Stimulated activated CD8-positive, alpha-beta memory T cell treated with anti-CD3 and anti-CD28 coated beads, Interleukin-12 subunit alpha, Interleukin-12 subunit beta, amount 100 ng/mL, for 1 hour (primary cell): ENCODE data around the gene KLF11.
"Not testable (repeated sequence)": the region's sequence is repeated elsewhere in the genome, so short reads cannot be mapped to it uniquely, and the experiment has no call there.

Source experiments
- DNase-seq: peaks from one replicate; pipeline ENCODE4 v3.0.0-alpha.2; 2020; ENCODE audit warnings: low read depth

The KLF11 gene

GRCh38 chr2:10085043-10085667 is 41.8 kb downstream of the KLF11 start:
- no peak for DNase-seq

GRCh38 chr2:10085668-10086059 is 42.3 kb downstream of the KLF11 start:
- DNase-seq = no peak

DNA sequence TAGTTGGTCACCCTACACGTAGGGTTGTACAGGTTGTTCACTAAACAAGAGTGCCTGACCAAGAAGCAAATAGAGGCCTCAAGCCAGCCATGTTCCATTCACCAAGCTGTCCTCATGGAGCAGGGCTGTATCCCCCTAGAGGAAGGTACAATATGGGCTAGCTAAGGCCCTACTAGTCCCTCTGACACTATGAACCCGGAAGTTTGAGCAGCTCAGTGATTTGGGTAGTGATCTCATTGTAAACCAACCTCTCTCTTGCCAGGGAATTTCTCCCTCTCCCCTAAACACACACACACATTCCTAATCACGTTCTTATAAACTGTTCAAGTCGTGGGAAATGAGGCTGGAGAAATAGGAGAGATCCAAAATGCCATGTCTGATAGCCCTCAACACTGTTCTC is 43.6 kb downstream of the KLF11 start:
- DNase-seq = no peak

GRCh38 chr2:10087360-10087759 is 44.0 kb downstream of the KLF11 start:
- DNase-seq = no peak

DNA sequence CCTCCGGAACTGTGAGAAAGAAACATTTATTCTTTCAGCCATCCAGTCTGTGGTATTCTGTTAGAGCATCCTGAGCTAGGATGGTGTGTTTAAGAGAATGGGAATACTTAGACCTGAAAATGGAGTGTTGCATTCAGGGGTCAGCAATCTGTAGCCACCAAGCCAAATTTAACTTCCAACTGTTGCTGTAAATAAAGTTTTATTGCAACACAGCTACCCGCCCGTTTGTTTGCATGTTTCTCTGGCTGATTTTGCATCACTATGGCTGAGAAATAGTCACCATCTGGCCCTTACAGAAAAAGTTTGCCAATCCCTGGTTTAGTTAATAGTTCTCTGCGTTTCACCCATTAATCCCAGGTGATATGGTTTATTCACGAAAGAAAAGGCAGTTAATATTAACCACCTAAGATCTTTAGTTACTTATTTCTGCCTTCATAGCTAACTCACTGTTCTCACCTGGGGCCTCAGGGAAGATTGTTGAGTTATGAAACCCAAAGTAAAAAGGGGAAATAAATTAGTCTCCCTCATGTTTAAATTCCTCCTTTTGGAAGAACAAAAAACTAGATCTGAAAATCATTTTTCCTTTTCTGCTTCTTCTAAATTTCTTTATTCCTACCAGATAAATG is 46.3 kb downstream of the KLF11 start:
- no peak for DNase-seq

DNA sequence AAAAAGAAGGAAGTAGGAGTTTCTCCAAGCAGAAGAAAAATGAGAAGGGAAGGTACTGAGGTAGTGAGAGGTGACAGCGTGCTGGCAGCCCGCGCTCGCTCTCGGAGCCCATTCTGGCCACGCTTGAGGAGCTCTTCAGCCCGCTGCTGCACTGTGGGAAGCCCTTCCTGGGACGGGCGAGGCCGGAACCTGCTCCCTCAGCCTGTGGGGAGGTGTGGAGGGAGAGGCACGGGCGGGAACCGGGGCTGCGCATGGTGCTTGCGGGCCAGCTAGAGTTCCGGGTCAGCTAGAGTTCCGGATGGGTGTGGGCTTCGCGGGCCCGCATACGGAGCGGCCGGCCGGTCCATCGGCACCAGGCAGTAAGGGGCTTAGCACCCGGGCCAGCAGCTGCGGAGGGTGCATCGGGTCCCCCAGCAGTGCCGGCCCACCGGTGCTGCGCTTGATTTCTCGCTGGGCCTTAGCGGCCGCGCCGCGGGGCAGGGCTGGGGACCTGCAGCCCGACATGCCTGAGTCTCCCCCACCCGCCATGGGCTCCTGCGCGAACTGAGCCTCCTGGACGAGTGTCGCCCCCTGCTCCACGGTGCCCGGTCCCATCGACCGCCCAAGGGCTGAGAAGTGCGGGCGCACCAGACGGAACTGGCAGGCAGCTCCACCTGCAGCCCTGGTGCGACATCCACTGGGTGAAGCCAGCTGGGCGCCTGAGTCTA is 48.0 kb downstream of the KLF11 start:
- DNase-seq = no peak

DNA sequence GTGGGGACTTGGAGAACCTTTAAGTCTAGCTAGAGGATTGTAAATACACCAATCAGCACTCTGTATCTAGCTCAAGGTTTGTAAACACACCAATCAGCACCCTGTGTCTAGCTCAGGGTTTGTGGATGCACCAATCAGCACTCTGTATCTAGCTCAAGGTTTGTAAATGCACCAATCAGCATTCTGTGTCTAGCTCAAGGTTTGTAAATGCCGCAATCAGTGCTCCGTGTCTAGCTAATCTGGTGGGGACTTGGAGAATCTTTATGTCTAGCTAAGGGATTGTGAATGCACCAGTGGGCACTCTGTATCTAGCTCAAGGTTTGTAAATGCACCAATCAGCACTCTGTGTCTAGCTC is 48.5 kb downstream of the KLF11 start:
- DNase-seq = not testable (repeated sequence)

GRCh38 chr2:10094271-10094814 is 51.0 kb downstream of the KLF11 start:
- no peak for DNase-seq

- DNase-seq = no peak
Measured at GRCh38 chr2:10095175-10095574, 51.8 kb downstream of the KLF11 start.

GRCh38 chr2:10096641-10097040 is 53.3 kb downstream of the KLF11 start:
- DNase-seq = no peak

DNA sequence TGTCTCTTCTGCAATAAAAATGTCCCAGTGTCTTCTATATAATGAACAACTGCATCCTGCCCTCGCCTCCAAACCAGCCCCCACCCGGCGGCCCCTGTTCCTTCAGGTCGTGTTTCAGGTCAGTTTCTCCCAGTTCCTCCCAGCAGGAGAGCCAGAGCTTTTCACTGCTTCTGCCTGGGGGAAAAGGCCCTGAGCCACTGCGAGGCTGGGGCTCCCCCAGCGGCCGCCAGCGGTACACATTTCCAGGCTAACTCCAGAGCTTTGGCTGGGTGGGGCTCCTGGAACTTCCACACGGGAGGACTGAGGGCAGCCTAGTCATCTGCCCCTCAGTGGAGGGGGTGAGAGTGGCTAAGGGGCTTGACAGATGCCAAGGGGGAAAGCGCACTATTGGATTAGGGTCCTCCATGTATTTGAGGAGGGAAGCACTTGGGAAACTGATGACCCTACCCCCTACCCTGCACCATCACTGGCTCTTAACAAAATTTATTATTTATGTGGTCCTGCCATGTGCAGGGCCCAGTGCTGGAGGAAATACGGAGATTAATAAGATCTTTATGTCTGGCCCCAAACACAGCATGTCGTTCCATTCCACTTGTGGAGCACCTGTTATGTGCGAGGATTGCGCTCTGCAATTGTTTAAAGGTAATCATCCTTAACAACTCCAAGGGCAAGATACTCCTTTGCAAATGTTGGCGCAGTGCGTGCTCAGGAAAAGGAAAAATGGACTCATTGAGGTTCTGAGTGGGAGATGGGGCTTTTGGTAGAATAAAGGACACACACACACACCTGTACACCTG is 54.2 kb downstream of the KLF11 start:
- DNase-seq = no peak

- DNase-seq = no peak
Measured at GRCh38 chr2:10101491-10101890, 58.1 kb downstream of the KLF11 start.

GRCh38 chr2:10103179-10103578 is 59.8 kb downstream of the KLF11 start:
- no peak for DNase-seq
